GM23338 (cell line): ENCODE measurements around the gene GPRIN2. TPM values are rescaled to one million over a fixed set of nuclear protein-coding genes. Genes with fewer than 3 reads are reported as not detected.

Experiments used
- ATAC-seq: fragments of 200-7000 bp; cut with Tn5 transposase; 3 replicates; pipeline ENCODE4 v1.9.1; 2020
- DNase-seq: peaks from one replicate; pipeline ENCODE4 v3.0.0-alpha.2; 2015; ENCODE audit warnings: low spot score
- H2AFZ ChIP-seq: fragments of 200-600 bp; sonication (generic); 2 replicates; pipeline ENCODE4 v1.8.0; 2016; ENCODE audit warnings: antibody characterized with exemption, mild to moderate bottlenecking, moderate library complexity
- H3F3A ChIP-seq: fragments of 200-600 bp; sonication (generic); replicated peaks from 2 replicates; pipeline ENCODE4 v1.8.0; 2017; ENCODE audit warnings: antibody characterized with exemption, mixed run types, low read depth
- H3K27ac ChIP-seq: fragments of 200-600 bp; sonication (generic); 2 replicates; pipeline ENCODE4 v1.6.1; 2016; ENCODE audit warnings: low read depth
- H3K27me3 ChIP-seq: fragments of 200-600 bp; sonication (generic); 2 replicates; pipeline ENCODE4 v1.8.0; 2016; ENCODE audit warnings: mild to moderate bottlenecking, mixed run types, moderate library complexity; ENCODE audit not compliant: insufficient read depth
- H3K36me3 ChIP-seq: fragments of 200-600 bp; sonication (generic); 2 replicates; pipeline ENCODE4 v1.8.0; 2016; ENCODE audit warnings: mild to moderate bottlenecking; ENCODE audit not compliant: insufficient read depth
- H3K4me1 ChIP-seq: fragments of 200-600 bp; sonication (generic); 2 replicates; pipeline ENCODE4 v1.8.0; 2016; ENCODE audit warnings: mild to moderate bottlenecking, moderate library complexity; ENCODE audit not compliant: insufficient read depth
- H3K4me2 ChIP-seq: fragments of 200-600 bp; sonication (generic); 2 replicates; pipeline ENCODE4 v1.7.1; 2017; ENCODE audit warnings: mixed run types
- H3K4me3 ChIP-seq: fragments of 200-600 bp; sonication (generic); 2 replicates; pipeline ENCODE4 v1.6.1; 2016; ENCODE audit warnings: mixed run types
- H3K79me2 ChIP-seq: fragments of 200-600 bp; sonication (generic); replicated peaks from 2 replicates; pipeline ENCODE4 v1.8.0; 2017; ENCODE audit warnings: mild to moderate bottlenecking; ENCODE audit not compliant: insufficient read depth
- H3K9me2 ChIP-seq: fragments of 200-600 bp; sonication (generic); 2 replicates; pipeline ENCODE4 v1.8.0; 2017; ENCODE audit not compliant: insufficient read depth
- H4K20me1 ChIP-seq: fragments of 200-600 bp; sonication (generic); replicated peaks from 2 replicates; pipeline ENCODE4 v1.8.0; 2017; ENCODE audit warnings: mild to moderate bottlenecking; ENCODE audit not compliant: insufficient read depth
- H3K27ac Mint-ChIP-seq: 2 replicates; pipeline ENCODE4 v1.8.0; 2020; ENCODE audit warnings: inconsistent platforms, mild to moderate bottlenecking, moderate library complexity, mixed read lengths
- H3K27me3 Mint-ChIP-seq: 3 replicates; pipeline ENCODE4 v1.8.0; 2022; ENCODE audit warnings: low read depth, mild to moderate bottlenecking, moderate library complexity, mixed read lengths, inconsistent platforms; ENCODE audit not compliant: insufficient read depth, poor library complexity
- H3K36me3 Mint-ChIP-seq: 3 replicates; pipeline ENCODE4 v1.8.0; 2021; ENCODE audit warnings: low read depth, mild to moderate bottlenecking, inconsistent platforms, moderate library complexity, mixed read lengths
- H3K4me1 Mint-ChIP-seq: 3 replicates; pipeline ENCODE4 v1.8.0; 2020; ENCODE audit warnings: mild to moderate bottlenecking, inconsistent platforms, mixed read lengths
- H3K4me3 Mint-ChIP-seq: 3 replicates; pipeline ENCODE4 v1.8.0; 2021; ENCODE audit warnings: moderate library complexity, mild to moderate bottlenecking, inconsistent platforms, mixed read lengths
- H3K9me3 Mint-ChIP-seq: 3 replicates; pipeline ENCODE4 v1.8.0; 2020; ENCODE audit warnings: moderate library complexity, mild to moderate bottlenecking, inconsistent platforms, mixed read lengths
- CREB1 ChIP-seq: fragments of 250-450 bp; sonication (Bioruptor Pico); IDR thresholded peaks from 2 replicates; pipeline ENCODE4 v1.5.0; 2020; ENCODE audit warnings: low read depth, mild to moderate bottlenecking, moderate library complexity
- CTCF ChIP-seq, 2 experiments: fragments of 200-600 bp in 1 of 2; sonication (generic) in 1 of 2; conservative IDR thresholded peaks; 2 replicates each; pipeline versions ENCODE4 v1.5.1 to v1.6.1; 2016 to 2017; ENCODE audit warnings: antibody characterized with exemption in 2 of 2, low read depth in 2 of 2, mild to moderate bottlenecking in 2 of 2, moderate library complexity in 1 of 2
- EZH2 ChIP-seq: fragments of 200-600 bp; sonication (generic); IDR thresholded peaks from one replicate; pipeline ENCODE4 v1.8.0; 2017; ENCODE audit warnings: antibody characterized with exemption, mild to moderate bottlenecking, low read depth; ENCODE audit not compliant: unreplicated experiment
- EZH2phosphoT487 ChIP-seq: fragments of 200-600 bp; sonication (generic); IDR thresholded peaks from one replicate; pipeline ENCODE4 v1.8.1; 2018; ENCODE audit warnings: antibody characterized with exemption; ENCODE audit not compliant: unreplicated experiment
- JUNB ChIP-seq: IDR thresholded peaks from one replicate; pipeline ENCODE4 v1.6.1; 2016; ENCODE audit warnings: antibody characterized with exemption; ENCODE audit not compliant: unreplicated experiment
- NANOG ChIP-seq: IDR thresholded peaks from 2 replicates; pipeline ENCODE4 v1.6.1; 2016; ENCODE audit warnings: antibody characterized with exemption, borderline replicate concordance
- POLR2AphosphoS5 ChIP-seq: IDR thresholded peaks from 2 replicates; pipeline ENCODE4 v1.6.1; 2016; ENCODE audit warnings: antibody characterized with exemption, low read depth
- REST ChIP-seq: IDR thresholded peaks from one replicate; pipeline ENCODE4 v1.6.1; 2018; ENCODE audit warnings: antibody characterized with exemption; ENCODE audit not compliant: unreplicated experiment
- STAT1 ChIP-seq: IDR thresholded peaks from one replicate; pipeline ENCODE4 v1.6.1; 2016; ENCODE audit warnings: antibody characterized with exemption; ENCODE audit not compliant: unreplicated experiment
- ZNF114 ChIP-seq: fragments of 250-450 bp; sonication (Bioruptor Pico); IDR thresholded peaks from 2 replicates; pipeline ENCODE4 v1.5.0; 2020; ENCODE audit warnings: mild to moderate bottlenecking, moderate library complexity
- ZNF331 ChIP-seq: fragments of 250-450 bp; sonication (Bioruptor Pico); IDR thresholded peaks from 2 replicates; pipeline ENCODE4 v1.5.0; 2020; ENCODE audit warnings: low read depth, mild to moderate bottlenecking, moderate library complexity
- polyA plus RNA-seq: library from polyadenylated mRNA; unstranded; fragments of >200 nt; fragmentation: Nextera tagmentation; extraction: Ambion mirVana; gene quantifications from 2 replicates; pipeline ENCODE4 v1.2.1, GENCODE V29; 2016
- total RNA-seq: library from RNA; depleted of rRNA; stranded (reverse); fragments of >200 nt; shearing (Covaris generic); gene quantifications from 2 replicates; pipeline ENCODE4 v1.2.3, GENCODE V29; 2014
- TF ChIP-seq, protein P1 (sequence below): fragments of 250-450 bp; sonication (Bioruptor Pico); IDR thresholded peaks from 2 replicates; pipeline ENCODE4 v1.5.0; 2020; ENCODE audit warnings: mild to moderate bottlenecking, moderate library complexity
- TF ChIP-seq, protein P2 (sequence below): IDR thresholded peaks from 2 replicates; pipeline ENCODE4 v1.6.1; 2016; ENCODE audit warnings: antibody characterized with exemption

GPRIN2 gene
- total and polyA plus RNA-seq, 2 experiments from 2014 or later = 2.9 to 28.5 TPM

GRCh38 chr10:46541735-46542566 lies 14.5 kb downstream of the GPRIN2 start:
- Mint-ChIP-seq H3K4me1 (peaks cover 24% of the 10 kb centered on the region), H3K36me3 (no peaks in the 10 kb centered on the region; the same call in 2 of the 3 replicates), H3K27me3 (peaks cover 19% of the 10 kb centered on the region), H3K27ac (no peak overlapping the region; the same call in 1 of the 2 replicates), H3K9me3 (no peaks in the 10 kb centered on the region), H3K4me3 (peak overlapping the region; percentile 62)
- H3K27ac ChIP-seq = no peak overlapping the region
- no peaks in the 10 kb centered on the region; the same call in 1 of the 2 replicates for H3K27me3 ChIP-seq
- H3F3A ChIP-seq = 0 out of 2 replicates have a peak, but pooled peaks cover 5% of the 10 kb centered on the region
- no peaks in the 10 kb centered on the region for H3K79me2 ChIP-seq
- ATAC-seq (no peak), DNase-seq (no peak)
- H2AFZ ChIP-seq = peak overlapping the region; percentile 57; the same call in 1 of the 2 replicates
- H3K9me2 ChIP-seq = peaks cover 4% of the 10 kb centered on the region; the same call in 1 of the 2 replicates
- H3K4me2 ChIP-seq = peak overlapping the region; percentile 80
- H3K4me1 ChIP-seq = peaks cover 27% of the 10 kb centered on the region
- H4K20me1 ChIP-seq = peaks cover 2% of the 10 kb centered on the region; the same call in 1 of the 2 replicates
- TF ChIP-seq REST (no peak), ZNF114 (CRISPR knock-in tag) (no peak), EZH2 (no peak), NANOG (no peak), CREB1 (CRISPR knock-in tag) (no peak), CTCF (conservative IDR thresholded peaks at IDR 0.05; ENCODE audit: low read depth in 2 of 2) (no peak), STAT1 (no peak), JUNB (no peak), EZH2phosphoT487 (no peak), ZNF331 (CRISPR knock-in tag) (no peak), POLR2AphosphoS5 (no peak)
- TF ChIP-seq, protein P1, sequence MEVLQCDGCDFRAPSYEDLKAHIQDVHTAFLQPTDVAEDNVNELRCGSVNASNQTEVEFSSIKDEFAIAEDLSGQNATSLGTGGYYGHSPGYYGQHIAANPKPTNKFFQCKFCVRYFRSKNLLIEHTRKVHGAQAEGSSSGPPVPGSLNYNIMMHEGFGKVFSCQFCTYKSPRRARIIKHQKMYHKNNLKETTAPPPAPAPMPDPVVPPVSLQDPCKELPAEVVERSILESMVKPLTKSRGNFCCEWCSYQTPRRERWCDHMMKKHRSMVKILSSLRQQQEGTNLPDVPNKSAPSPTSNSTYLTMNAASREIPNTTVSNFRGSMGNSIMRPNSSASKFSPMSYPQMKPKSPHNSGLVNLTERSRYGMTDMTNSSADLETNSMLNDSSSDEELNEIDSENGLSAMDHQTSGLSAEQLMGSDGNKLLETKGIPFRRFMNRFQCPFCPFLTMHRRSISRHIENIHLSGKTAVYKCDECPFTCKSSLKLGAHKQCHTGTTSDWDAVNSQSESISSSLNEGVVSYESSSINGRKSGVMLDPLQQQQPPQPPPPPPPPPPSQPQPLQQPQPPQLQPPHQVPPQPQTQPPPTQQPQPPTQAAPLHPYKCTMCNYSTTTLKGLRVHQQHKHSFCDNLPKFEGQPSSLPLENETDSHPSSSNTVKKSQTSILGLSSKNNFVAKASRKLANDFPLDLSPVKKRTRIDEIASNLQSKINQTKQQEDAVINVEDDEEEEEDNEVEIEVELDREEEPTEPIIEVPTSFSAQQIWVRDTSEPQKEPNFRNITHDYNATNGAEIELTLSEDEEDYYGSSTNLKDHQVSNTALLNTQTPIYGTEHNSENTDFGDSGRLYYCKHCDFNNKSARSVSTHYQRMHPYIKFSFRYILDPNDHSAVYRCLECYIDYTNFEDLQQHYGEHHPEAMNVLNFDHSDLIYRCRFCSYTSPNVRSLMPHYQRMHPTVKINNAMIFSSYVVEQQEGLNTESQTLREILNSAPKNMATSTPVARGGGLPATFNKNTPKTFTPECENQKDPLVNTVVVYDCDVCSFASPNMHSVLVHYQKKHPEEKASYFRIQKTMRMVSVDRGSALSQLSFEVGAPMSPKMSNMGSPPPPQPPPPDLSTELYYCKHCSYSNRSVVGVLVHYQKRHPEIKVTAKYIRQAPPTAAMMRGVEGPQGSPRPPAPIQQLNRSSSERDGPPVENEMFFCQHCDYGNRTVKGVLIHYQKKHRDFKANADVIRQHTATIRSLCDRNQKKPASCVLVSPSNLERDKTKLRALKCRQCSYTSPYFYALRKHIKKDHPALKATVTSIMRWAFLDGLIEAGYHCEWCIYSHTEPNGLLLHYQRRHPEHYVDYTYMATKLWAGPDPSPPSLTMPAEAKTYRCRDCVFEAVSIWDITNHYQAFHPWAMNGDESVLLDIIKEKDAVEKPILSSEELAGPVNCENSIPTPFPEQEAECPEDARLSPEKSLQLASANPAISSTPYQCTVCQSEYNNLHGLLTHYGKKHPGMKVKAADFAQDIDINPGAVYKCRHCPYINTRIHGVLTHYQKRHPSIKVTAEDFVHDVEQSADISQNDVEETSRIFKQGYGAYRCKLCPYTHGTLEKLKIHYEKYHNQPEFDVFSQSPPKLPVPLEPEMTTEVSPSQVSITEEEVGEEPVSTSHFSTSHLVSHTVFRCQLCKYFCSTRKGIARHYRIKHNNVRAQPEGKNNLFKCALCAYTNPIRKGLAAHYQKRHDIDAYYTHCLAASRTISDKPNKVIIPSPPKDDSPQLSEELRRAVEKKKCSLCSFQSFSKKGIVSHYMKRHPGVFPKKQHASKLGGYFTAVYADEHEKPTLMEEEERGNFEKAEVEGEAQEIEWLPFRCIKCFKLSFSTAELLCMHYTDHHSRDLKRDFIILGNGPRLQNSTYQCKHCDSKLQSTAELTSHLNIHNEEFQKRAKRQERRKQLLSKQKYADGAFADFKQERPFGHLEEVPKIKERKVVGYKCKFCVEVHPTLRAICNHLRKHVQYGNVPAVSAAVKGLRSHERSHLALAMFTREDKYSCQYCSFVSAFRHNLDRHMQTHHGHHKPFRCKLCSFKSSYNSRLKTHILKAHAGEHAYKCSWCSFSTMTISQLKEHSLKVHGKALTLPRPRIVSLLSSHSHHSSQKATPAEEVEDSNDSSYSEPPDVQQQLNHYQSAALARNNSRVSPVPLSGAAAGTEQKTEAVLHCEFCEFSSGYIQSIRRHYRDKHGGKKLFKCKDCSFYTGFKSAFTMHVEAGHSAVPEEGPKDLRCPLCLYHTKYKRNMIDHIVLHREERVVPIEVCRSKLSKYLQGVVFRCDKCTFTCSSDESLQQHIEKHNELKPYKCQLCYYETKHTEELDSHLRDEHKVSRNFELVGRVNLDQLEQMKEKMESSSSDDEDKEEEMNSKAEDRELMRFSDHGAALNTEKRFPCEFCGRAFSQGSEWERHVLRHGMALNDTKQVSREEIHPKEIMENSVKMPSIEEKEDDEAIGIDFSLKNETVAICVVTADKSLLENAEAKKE (CRISPR knock-in tag) = no peak
- TF ChIP-seq, protein P2, sequence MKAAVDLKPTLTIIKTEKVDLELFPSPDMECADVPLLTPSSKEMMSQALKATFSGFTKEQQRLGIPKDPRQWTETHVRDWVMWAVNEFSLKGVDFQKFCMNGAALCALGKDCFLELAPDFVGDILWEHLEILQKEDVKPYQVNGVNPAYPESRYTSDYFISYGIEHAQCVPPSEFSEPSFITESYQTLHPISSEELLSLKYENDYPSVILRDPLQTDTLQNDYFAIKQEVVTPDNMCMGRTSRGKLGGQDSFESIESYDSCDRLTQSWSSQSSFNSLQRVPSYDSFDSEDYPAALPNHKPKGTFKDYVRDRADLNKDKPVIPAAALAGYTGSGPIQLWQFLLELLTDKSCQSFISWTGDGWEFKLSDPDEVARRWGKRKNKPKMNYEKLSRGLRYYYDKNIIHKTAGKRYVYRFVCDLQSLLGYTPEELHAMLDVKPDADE = no peak
- H3K36me3 ChIP-seq = no peaks in the 10 kb centered on the region
- peak overlapping the region; percentile 64 for H3K4me3 ChIP-seq
